Activated T-cell treated with anti-CD3 and anti-CD28 coated beads, Interleukin-2, amount 50 U/mL, for 24 hours (primary cell): ENCODE measurements around the gene PRR14L.

Experiments used
- DNase-seq: peaks from one replicate; pipeline ENCODE4 v3.0.0-alpha.2; 2020
- H3K27ac Mint-ChIP-seq: 2 replicates; pipeline ENCODE4 v1.8.0; 2020; ENCODE audit warnings: mild to moderate bottlenecking, mixed read lengths
- H3K27me3 Mint-ChIP-seq: 2 replicates; pipeline ENCODE4 v1.8.0; 2020; ENCODE audit warnings: mixed read lengths
- H3K36me3 Mint-ChIP-seq: 2 replicates; pipeline ENCODE4 v1.8.0; 2020; ENCODE audit warnings: low read depth, mixed read lengths
- H3K4me1 Mint-ChIP-seq: 2 replicates; pipeline ENCODE4 v1.8.0; 2020; ENCODE audit warnings: low read depth, mixed read lengths
- H3K4me3 Mint-ChIP-seq: 2 replicates; pipeline ENCODE4 v1.8.0; 2020; ENCODE audit warnings: mild to moderate bottlenecking, moderate library complexity, mixed read lengths
- H3K9me3 Mint-ChIP-seq: 2 replicates; pipeline ENCODE4 v1.8.0; 2020; ENCODE audit warnings: mixed read lengths

The PRR14L gene

GRCh38 chr22:31652088-31652487 lies 97.8 kb downstream of the PRR14L start:
- peaks cover 56% of the 10 kb centered on the region for H3K4me1 Mint-ChIP-seq
- H3K36me3 Mint-ChIP-seq = peaks cover 38% of the 10 kb centered on the region
- no peaks in the 10 kb centered on the region for H3K27me3 Mint-ChIP-seq
- H3K9me3 Mint-ChIP-seq = no peaks in the 10 kb centered on the region
- DNase-seq = no peak
- no peak overlapping the region for H3K4me3 Mint-ChIP-seq
- peak overlapping the region; percentile 77 for H3K27ac Mint-ChIP-seq

DNA sequence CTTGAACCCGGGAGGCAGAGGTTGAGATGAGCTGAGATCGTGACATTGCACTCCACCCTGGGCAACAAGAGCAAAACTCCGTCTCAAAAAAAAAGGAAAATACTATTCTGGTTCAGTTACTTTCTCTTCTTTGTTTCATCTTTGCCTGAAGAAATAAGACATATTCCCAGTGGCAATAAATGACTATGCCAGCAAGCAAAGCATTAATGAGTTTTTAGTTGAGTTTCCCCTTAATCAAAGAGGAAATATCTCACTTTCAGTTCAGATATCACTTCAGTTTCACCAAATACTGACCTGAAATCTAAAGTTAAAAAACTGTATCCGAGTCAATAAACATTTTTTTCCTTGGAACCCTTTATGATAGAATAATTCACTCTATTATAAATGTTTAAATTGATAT lies 98.3 kb downstream of the PRR14L start:
- H3K9me3 Mint-ChIP-seq = no peaks in the 10 kb centered on the region
- H3K27me3 Mint-ChIP-seq = no peaks in the 10 kb centered on the region
- H3K4me1 Mint-ChIP-seq = peaks cover 60% of the 10 kb centered on the region
- peaks cover 42% of the 10 kb centered on the region for H3K36me3 Mint-ChIP-seq
- DNase-seq = no peak
- H3K27ac Mint-ChIP-seq = peak overlapping the region; percentile 82
- H3K4me3 Mint-ChIP-seq = no peak overlapping the region

GRCh38 chr22:31650391-31650790 lies 99.5 kb downstream of the PRR14L start:
- no peak overlapping the region for H3K27ac Mint-ChIP-seq
- no peaks in the 10 kb centered on the region for H3K9me3 Mint-ChIP-seq
- no peaks in the 10 kb centered on the region for H3K27me3 Mint-ChIP-seq
- DNase-seq = no peak
- H3K4me3 Mint-ChIP-seq = no peak overlapping the region
- H3K4me1 Mint-ChIP-seq = peaks cover 66% of the 10 kb centered on the region
- H3K36me3 Mint-ChIP-seq = peaks cover 47% of the 10 kb centered on the region

DNA sequence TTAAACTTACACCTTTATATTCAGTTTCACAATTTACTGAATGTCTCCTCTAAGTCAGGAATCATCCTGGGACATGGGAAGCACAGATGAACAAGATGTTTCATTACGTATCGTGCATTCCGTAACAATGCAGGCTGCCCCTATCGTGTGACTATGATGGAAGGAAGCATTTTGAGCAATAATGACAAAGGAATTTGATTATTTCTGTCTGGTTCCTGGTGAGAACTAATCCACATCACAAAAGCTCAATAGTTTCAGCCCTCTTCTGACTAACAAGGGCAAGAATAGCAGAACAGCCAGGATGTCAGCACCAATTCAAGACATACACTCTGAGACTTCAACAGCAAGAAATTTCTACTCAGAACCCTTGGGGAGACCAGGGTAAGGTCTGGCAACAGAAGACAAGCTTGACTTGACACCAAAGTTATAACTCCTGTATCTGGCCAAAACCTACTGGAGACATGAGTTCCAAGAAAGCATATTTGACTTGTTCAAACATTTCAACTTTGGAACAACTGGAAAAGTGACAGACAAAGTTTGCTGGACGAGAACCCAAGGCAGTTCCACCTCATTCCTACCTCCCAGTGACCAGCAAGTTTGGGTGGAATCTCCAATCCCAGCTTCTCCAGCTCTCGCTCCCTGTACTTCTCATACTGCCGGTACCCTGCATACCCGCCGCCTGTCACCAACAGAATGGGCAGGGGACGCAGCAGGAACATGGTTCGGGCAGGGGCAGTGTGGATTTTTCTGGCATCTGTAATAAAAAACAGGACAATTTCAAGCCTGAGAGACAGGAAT lies 102.2 kb downstream of the PRR14L start:
- no peak for DNase-seq
- peaks cover 60% of the 10 kb centered on the region for H3K36me3 Mint-ChIP-seq
- no peaks in the 10 kb centered on the region for H3K9me3 Mint-ChIP-seq
- H3K27ac Mint-ChIP-seq = peak overlapping the region; percentile 92
- peaks cover 65% of the 10 kb centered on the region for H3K4me1 Mint-ChIP-seq
- H3K4me3 Mint-ChIP-seq = no peak overlapping the region
- H3K27me3 Mint-ChIP-seq = no peaks in the 10 kb centered on the region

GRCh38 chr22:31647066-31647465 lies 102.9 kb downstream of the PRR14L start:
- DNase-seq = no peak
- Mint-ChIP-seq H3K4me3 (peak overlapping the region; percentile 27), H3K4me1 (peaks cover 59% of the 10 kb centered on the region), H3K27ac (peak overlapping the region; percentile 92), H3K27me3 (no peaks in the 10 kb centered on the region), H3K36me3 (peaks cover 63% of the 10 kb centered on the region), H3K9me3 (no peaks in the 10 kb centered on the region)

DNA sequence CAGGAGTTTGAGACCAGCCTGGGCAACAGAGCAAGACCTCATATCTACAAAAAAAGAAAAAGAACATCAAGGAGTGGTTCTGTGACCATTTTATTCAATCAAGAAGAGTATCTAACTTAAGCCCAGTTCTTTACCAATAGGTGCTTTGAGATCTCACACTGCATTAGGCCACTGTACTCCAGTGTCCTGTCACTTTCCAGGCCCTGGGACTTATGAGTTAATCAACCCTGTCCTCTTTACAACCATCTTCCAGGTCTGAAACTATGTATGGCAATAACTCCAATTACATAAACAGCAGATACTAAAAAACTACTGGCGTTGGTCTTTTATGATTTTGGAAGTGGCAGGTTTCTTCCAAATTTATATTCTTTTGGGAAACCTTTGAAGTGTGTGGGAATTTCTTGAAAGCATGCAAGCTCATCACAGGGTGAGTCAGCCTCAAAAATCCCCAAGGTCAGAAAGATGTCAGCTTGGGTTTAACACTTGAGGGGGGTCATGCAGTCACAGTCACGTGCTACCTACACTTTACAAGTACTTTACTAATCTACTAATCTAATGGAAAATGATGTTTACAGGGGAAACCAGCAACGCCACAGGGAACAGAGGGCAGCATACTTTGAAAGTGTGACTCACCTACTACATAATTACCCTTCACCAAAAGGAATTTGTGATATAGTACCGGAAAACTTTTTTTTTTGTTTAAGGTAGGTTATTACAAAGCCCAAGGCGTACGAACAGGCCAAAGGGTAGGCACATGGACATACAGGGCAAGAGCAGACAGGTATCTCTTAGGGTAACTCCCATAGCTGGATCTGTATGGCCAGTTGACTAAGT lies 103.5 kb downstream of the PRR14L start:
- DNase-seq = no peak
- peak overlapping the region; percentile 92 for H3K27ac Mint-ChIP-seq
- no peaks in the 10 kb centered on the region for H3K27me3 Mint-ChIP-seq
- H3K4me1 Mint-ChIP-seq = peaks cover 53% of the 10 kb centered on the region
- peaks cover 65% of the 10 kb centered on the region for H3K36me3 Mint-ChIP-seq
- H3K4me3 Mint-ChIP-seq = peak overlapping the region; percentile 27
- no peaks in the 10 kb centered on the region for H3K9me3 Mint-ChIP-seq

DNA sequence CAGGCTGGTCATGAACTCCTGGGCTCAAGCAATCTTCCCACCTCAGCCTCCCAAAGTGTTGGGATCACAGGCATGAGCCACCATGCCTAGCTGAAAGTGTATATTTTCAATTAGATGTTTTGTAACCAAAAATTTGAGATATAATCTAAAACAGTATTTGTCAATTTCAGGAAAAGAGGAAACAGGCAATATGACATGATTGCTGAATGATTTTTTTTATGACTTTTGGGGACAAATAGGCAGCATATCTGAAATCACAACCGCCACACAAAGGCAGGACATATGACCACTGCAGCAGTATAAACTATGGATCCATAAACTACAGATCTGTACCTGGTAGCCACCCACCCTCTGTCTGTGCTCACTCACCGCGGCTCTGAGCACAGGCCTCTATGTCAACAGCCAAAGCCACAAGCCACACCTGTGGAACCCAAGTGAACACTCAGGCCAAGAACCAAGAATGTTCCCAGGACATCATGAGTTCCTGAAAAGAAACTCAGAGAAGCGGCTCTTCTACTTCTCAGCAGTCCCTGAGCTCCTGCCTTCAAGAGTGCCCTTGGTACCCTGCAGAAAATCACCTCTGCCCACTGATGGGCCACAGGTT lies 110.4 kb downstream of the PRR14L start:
- H3K4me1 Mint-ChIP-seq = peaks cover 53% of the 10 kb centered on the region
- H3K27ac Mint-ChIP-seq = peak overlapping the region; percentile 91
- H3K27me3 Mint-ChIP-seq = no peaks in the 10 kb centered on the region
- peaks cover 26% of the 10 kb centered on the region for H3K36me3 Mint-ChIP-seq
- DNase-seq = no peak
- no peak overlapping the region for H3K4me3 Mint-ChIP-seq
- H3K9me3 Mint-ChIP-seq = no peaks in the 10 kb centered on the region

- H3K4me3 Mint-ChIP-seq = peak overlapping the region; percentile 35
- no peaks in the 10 kb centered on the region for H3K27me3 Mint-ChIP-seq
- no peak for DNase-seq
Measured at GRCh38 chr22:31637891-31638618, 111.9 kb downstream of the PRR14L start.

GRCh38 chr22:31637447-31637890 lies 112.5 kb downstream of the PRR14L start:
- H3K9me3 Mint-ChIP-seq = no peaks in the 10 kb centered on the region
- no peak overlapping the region for H3K4me3 Mint-ChIP-seq
- DNase-seq = no peak
- H3K27ac Mint-ChIP-seq = peak overlapping the region; percentile 91
- H3K27me3 Mint-ChIP-seq = no peaks in the 10 kb centered on the region
- H3K4me1 Mint-ChIP-seq = peaks cover 56% of the 10 kb centered on the region
- H3K36me3 Mint-ChIP-seq = peaks cover 15% of the 10 kb centered on the region

More at GRCh38 chr22:31637891-31638618, 111.9 kb downstream of the PRR14L start:
- Mint-ChIP-seq H3K9me3 (no peaks in the 10 kb centered on the region), H3K27ac (peak overlapping the region; percentile 91), H3K36me3 (peaks cover 19% of the 10 kb centered on the region), H3K4me1 (peaks cover 54% of the 10 kb centered on the region)

DNA sequence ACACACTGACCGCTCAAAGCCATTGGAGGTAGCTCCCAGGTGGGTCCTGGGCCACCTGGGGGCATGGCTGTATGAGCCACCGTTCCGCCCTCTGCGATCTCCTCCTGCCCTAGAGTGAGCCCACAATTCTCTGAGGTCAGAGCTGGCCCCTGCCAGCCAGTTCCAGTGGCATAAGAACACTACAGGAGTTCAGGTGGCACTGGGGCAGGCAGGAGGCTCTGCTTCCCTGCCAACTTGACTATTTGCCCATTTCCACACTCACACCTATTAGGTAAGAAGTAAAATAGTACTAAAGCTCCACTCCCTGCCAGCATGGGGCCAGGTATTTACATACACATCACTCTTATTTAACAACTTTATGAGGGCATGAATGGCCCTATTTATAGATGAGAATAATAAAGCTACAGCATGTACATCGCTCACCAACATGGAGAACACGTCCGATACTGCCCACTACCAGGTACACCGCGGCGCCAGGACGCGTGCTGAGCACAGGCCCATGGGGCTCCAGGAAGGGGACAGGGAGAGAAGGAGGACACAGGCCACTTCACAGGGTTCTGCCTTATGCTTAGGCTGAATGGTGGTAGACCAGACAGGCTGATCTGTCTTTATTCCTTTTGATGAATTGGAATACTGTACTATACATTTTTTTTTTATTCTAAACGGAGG lies 114.2 kb downstream of the PRR14L start:
- Mint-ChIP-seq H3K27ac (peak overlapping the region; percentile 50), H3K9me3 (no peaks in the 10 kb centered on the region), H3K27me3 (no peaks in the 10 kb centered on the region), H3K36me3 (peaks cover 5% of the 10 kb centered on the region), H3K4me3 (no peak overlapping the region), H3K4me1 (peaks cover 66% of the 10 kb centered on the region)
- no peak for DNase-seq

DNA sequence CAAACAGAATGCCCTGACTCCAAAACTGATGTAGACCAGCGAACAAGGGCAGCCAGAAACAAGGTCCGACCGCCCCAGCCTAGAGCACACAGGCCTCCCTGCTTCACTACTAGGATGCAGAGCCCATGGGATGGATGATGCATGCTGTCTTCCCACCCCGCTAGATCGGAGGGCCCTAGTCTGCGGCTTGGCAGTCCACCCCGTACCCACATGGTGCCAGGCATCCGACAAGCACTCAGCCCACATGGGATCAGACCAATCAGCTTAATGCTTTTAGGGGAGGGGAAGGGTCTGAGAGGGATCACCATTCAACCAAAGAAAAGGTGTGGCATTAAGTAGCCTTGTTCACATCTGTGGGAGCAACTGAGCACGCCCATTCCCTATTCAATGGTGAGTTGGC lies 118.5 kb downstream of the PRR14L start:
- H3K4me1 Mint-ChIP-seq = peaks cover 69% of the 10 kb centered on the region
- H3K9me3 Mint-ChIP-seq = no peaks in the 10 kb centered on the region

More for the DNA sequence above, 118.5 kb downstream of the PRR14L start:
- no peaks in the 10 kb centered on the region for H3K27me3 Mint-ChIP-seq
- DNase-seq = no peak
- H3K27ac Mint-ChIP-seq = peak overlapping the region; percentile 96
- H3K4me3 Mint-ChIP-seq = peak overlapping the region; percentile 87
- H3K36me3 Mint-ChIP-seq = peaks cover 35% of the 10 kb centered on the region
